ENCODE results near the gene IDS.

The IDS gene

DNA sequence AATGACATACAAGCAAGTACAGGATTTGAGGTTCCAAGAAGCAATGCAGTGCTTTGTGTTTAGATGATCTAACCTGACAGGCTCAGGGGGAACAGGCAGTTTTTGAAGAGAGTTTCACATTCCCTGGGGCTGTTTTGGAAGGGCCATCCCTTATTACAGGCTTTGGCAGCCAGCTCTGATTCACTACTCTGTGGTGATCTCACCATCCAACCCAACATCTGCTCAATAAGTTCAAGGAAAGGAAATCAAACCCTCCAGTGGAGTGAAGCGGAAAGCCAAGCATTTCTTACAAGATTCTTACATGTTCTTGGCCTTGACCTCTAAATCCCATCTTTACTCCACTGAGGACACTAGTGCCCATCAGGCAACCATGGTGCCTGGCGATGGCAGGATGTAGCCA lies 7.5 kb downstream of the IDS start:
- TF ChIP-seq, protein P1, sequence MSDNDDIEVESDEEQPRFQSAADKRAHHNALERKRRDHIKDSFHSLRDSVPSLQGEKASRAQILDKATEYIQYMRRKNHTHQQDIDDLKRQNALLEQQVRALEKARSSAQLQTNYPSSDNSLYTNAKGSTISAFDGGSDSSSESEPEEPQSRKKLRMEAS (IDR thresholded peaks at IDR 0.05), result no peak
- TF ChIP-seq TEAD4 (IDR thresholded peaks at IDR 0.05) (no peak), FOXM1 (IDR thresholded peaks at IDR 0.05; ENCODE audit: borderline replicate concordance, low read depth) (no peak), ZBTB7A (IDR thresholded peaks at IDR 0.05; ENCODE audit: low read depth) (no peak), EP300 (IDR thresholded peaks at IDR 0.05; ENCODE audit: borderline replicate concordance) (no peak), CEBPB (IDR thresholded peaks at IDR 0.05) (no peak), TCF12 (IDR thresholded peaks at IDR 0.05; ENCODE audit: low read depth) (no peak), YY1 (IDR thresholded peaks at IDR 0.05; ENCODE audit: low read depth) (no peak), TAF1 (IDR thresholded peaks at IDR 0.05; ENCODE audit: low read depth) (no peak)
- TF ChIP-seq, protein P2, sequence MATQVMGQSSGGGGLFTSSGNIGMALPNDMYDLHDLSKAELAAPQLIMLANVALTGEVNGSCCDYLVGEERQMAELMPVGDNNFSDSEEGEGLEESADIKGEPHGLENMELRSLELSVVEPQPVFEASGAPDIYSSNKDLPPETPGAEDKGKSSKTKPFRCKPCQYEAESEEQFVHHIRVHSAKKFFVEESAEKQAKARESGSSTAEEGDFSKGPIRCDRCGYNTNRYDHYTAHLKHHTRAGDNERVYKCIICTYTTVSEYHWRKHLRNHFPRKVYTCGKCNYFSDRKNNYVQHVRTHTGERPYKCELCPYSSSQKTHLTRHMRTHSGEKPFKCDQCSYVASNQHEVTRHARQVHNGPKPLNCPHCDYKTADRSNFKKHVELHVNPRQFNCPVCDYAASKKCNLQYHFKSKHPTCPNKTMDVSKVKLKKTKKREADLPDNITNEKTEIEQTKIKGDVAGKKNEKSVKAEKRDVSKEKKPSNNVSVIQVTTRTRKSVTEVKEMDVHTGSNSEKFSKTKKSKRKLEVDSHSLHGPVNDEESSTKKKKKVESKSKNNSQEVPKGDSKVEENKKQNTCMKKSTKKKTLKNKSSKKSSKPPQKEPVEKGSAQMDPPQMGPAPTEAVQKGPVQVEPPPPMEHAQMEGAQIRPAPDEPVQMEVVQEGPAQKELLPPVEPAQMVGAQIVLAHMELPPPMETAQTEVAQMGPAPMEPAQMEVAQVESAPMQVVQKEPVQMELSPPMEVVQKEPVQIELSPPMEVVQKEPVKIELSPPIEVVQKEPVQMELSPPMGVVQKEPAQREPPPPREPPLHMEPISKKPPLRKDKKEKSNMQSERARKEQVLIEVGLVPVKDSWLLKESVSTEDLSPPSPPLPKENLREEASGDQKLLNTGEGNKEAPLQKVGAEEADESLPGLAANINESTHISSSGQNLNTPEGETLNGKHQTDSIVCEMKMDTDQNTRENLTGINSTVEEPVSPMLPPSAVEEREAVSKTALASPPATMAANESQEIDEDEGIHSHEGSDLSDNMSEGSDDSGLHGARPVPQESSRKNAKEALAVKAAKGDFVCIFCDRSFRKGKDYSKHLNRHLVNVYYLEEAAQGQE (IDR thresholded peaks at IDR 0.05; ENCODE audit: low read depth), result no peak

DNA sequence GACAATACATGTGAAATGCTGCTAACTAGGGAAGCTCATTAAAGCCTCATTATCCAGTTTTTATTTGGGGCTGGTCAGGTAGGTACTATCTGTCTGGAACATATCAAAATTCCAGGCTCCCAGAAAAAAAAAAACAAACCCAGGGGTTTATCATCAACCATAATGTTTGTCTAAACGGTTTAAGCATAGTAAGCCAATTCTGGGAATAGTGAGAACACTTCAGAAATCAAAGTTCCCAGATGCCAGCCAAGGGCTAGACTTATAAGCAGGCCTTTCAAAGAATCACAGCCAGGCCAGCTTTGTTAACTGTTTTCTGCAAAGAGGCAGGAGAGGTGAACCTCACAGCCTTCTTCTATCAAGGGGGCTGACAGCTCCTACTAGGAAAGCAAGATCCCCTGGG lies 8.1 kb downstream of the IDS start:
- TF ChIP-seq CREB1 (IDR thresholded peaks at IDR 0.05; ENCODE audit: low read depth) (no peak), TEAD4 (IDR thresholded peaks at IDR 0.05) (no peak)
- TF ChIP-seq, protein P1 (IDR thresholded peaks at IDR 0.05), result no peak

DNA sequence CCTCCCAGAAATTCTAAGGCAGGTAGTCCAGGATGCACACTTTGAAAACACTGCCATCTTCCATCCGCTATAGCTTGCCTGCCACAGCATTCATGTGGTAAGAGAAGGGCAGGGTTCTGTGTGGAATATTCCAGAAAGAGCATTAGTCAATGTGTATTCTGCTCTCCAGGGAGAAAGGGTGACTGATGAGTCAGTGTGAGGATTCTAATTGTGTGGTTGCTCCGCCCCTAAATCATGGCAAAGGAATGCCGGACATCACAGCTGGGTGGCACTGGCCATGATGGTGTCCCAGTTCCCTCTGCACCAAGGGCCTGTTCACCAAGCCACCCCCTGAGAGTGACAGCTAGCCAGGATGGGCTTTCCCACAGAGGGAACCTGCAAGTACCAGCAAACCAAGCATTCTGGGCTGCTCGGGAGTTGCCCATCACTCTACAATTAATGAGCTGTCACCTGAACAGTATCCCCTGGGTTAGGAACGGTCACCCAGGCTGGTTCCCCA lies 9.5 kb downstream of the IDS start:
- no peak for TF ChIP-seq CREB1 (IDR thresholded peaks at IDR 0.05; ENCODE audit: low read depth)
- no peak for TF ChIP-seq TEAD4 (IDR thresholded peaks at IDR 0.05)
- TF ChIP-seq RAD21 (IDR thresholded peaks at IDR 0.05; ENCODE audit: low read depth), result no peak
- no peak for TF ChIP-seq TCF12 (IDR thresholded peaks at IDR 0.05; ENCODE audit: low read depth)
- TF ChIP-seq, protein P1 (IDR thresholded peaks at IDR 0.05), result 0 out of 2 replicates have a peak, but pooled peaks have one; percentile 39
- TF ChIP-seq NFIC (IDR thresholded peaks at IDR 0.05), result no peak
- TF ChIP-seq EP300 (IDR thresholded peaks at IDR 0.05; ENCODE audit: borderline replicate concordance), result peak; percentile 24; the same call in 1 of the 2 replicates
- TF ChIP-seq, protein P2 (IDR thresholded peaks at IDR 0.05; ENCODE audit: low read depth), result no peak
- TF ChIP-seq, protein P3, sequence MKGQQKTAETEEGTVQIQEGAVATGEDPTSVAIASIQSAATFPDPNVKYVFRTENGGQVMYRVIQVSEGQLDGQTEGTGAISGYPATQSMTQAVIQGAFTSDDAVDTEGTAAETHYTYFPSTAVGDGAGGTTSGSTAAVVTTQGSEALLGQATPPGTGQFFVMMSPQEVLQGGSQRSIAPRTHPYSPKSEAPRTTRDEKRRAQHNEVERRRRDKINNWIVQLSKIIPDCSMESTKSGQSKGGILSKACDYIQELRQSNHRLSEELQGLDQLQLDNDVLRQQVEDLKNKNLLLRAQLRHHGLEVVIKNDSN (IDR thresholded peaks at IDR 0.05), result no peak

DNA sequence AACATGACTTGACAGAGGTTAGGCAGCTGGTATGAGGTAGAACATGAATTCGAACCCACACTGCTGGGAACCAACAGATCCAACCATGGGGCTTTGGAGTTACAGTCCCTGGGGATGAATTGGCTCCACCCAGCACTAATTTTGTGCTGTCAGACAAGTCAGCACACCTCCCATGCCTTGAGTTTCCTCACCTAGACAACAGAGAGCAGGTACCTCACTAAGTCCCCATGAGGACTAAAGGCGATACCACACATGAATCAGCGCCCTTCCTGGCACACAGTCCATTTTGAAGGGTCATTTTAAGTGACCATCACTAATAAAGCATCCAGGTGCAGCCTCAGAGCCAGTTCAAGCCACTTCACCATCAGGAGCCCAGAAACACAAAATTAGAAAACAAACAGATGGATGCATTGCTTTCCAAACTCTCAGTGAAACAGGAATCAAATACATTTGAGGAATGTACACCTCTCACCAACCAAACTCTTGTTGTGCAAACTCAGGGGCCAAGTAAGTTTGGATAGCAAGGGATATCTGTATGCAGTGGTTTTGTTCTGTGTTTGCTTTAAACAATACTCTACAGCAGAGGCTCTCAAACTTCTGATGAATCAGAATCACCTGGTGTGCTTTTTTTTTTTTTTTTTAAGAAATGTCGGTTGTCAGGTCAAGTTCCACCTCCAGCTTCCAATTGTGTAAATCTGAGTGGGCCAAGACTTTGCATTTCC lies 10.1 kb downstream of the IDS start:
- TF ChIP-seq EGR1 (IDR thresholded peaks at IDR 0.05) (no peak), NFIC (IDR thresholded peaks at IDR 0.05) (no peak), EP300 (IDR thresholded peaks at IDR 0.05; ENCODE audit: borderline replicate concordance) (no peak), ZBTB7A (IDR thresholded peaks at IDR 0.05; ENCODE audit: low read depth) (no peak), CREB1 (IDR thresholded peaks at IDR 0.05; ENCODE audit: low read depth) (no peak), FOXM1 (IDR thresholded peaks at IDR 0.05; ENCODE audit: borderline replicate concordance, low read depth) (no peak), TAF1 (IDR thresholded peaks at IDR 0.05; ENCODE audit: low read depth) (no peak), TEAD4 (IDR thresholded peaks at IDR 0.05) (no peak), YY1 (IDR thresholded peaks at IDR 0.05; ENCODE audit: low read depth) (no peak), RAD21 (IDR thresholded peaks at IDR 0.05; ENCODE audit: low read depth) (no peak), CEBPB (IDR thresholded peaks at IDR 0.05) (no peak), TCF12 (IDR thresholded peaks at IDR 0.05; ENCODE audit: low read depth) (no peak)
- TF ChIP-seq, protein P3 (IDR thresholded peaks at IDR 0.05), result no peak
- TF ChIP-seq, protein P1 (IDR thresholded peaks at IDR 0.05), result no peak
- TF ChIP-seq, protein P2 (IDR thresholded peaks at IDR 0.05; ENCODE audit: low read depth), result no peak

All from Ishikawa (cell line).